BLaER1 (cell line): ENCODE results near the gene NCOA1.

Source experiments
- H3K27ac ChIP-seq: shearing (Covaris generic); formaldehyde crosslinking; 2 replicates; pipeline ENCODE4 v1.8.1; 2022
- H3K27me3 ChIP-seq: shearing (Covaris generic); formaldehyde crosslinking; 2 replicates; pipeline ENCODE4 v1.8.1; 2022
- H3K36me3 ChIP-seq: shearing (Covaris generic); formaldehyde crosslinking; 2 replicates; pipeline ENCODE4 v1.8.1; 2022
- H3K4me1 ChIP-seq: shearing (Covaris generic); formaldehyde crosslinking; 2 replicates; pipeline ENCODE4 v1.8.1; 2022
- H3K4me2 ChIP-seq: shearing (Covaris generic); formaldehyde crosslinking; 2 replicates; pipeline ENCODE4 v1.8.1; 2022
- H3K4me3 ChIP-seq: shearing (Covaris generic); formaldehyde crosslinking; 2 replicates; pipeline ENCODE4 v1.8.1; 2022
- H3K9ac ChIP-seq: shearing (Covaris generic); formaldehyde crosslinking; 2 replicates; pipeline ENCODE4 v1.8.1; 2022
- H3K9me3 ChIP-seq: shearing (Covaris generic); formaldehyde crosslinking; 2 replicates; pipeline ENCODE4 v1.8.1; 2022
- H4K20me1 ChIP-seq: shearing (Covaris generic); formaldehyde crosslinking; 2 replicates; pipeline ENCODE4 v1.8.1; 2022
- Cebpa-rat ChIP-seq: shearing (Covaris generic); IDR thresholded peaks from 2 replicates; pipeline ENCODE4 v1.8.1; 2022

Gene NCOA1

DNA sequence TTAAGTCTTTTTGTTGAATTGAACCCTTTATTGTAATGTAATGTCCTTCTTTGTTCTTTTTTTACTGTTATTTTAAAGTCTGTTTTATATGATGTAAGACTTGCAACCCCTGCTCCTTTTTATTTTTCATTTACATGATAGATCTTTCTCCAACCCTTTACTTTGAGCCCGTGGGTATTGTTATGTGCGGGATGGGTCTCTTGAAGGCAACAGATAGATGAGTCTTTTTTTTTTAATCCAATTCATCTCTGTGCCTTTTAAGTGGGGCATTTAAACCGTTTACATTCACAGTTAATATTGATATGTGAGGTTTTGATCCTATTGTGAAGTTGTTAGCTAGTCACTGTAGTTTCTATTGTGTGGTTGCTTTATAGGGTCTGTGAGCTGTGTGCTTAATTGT is 120.6 kb downstream of the NCOA1 start:
- Histone ChIP-seq H3K9ac (no peak overlapping the region), H4K20me1 (no peaks in the 10 kb centered on the region), H3K27me3 (no peaks in the 10 kb centered on the region)

DNA sequence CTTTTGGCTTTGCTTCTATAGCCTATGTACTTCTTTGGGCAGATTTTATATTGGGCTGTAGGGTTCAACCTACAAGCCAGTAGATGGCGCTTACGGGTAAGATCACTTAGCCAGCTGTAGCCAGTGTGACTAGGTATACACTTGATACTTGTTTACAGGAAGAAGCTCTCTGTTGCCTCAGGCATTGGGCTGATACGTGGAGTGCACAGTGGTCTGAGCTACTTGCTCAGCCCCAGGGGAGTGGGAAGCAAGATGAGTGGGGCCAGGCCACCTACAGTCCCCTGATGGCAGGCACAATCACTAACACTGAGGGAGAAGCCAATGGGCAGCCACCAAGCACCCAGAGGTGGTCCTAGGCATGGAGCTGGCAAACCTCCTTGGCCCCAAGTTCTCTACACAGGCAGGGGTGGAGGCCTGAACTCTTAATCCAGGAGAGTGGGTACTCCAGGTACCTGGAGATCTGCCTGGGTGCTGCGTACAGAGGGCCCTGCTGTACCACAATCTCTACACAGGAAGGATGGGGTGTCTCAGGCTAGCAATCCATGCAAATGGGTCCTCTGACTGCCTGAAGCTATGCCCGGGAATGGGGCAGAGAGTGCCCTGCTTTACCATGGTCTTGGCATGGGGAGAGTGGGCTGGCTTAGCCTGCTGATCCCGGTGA is 122.2 kb downstream of the NCOA1 start:
- Histone ChIP-seq H3K27ac (no peak overlapping the region), H3K36me3 (0 out of 2 replicates have a peak, but pooled peaks cover 10% of the 10 kb centered on the region), H3K4me2 (no peak overlapping the region), H3K4me3 (no peak overlapping the region), H3K27me3 (no peaks in the 10 kb centered on the region), H3K9me3 (peaks cover 31% of the 10 kb centered on the region), H3K9ac (no peak overlapping the region), H3K4me1 (no peaks in the 10 kb centered on the region), H4K20me1 (no peaks in the 10 kb centered on the region)
- no peak for TF ChIP-seq Cebpa-rat

More for the DNA sequence above, 120.6 kb downstream of the NCOA1 start:
- no peak overlapping the region for H3K4me2 ChIP-seq
- TF ChIP-seq Cebpa-rat: no peak
- H3K9me3 ChIP-seq: peaks cover 31% of the 10 kb centered on the region
- 0 out of 2 replicates have a peak, but pooled peaks cover 10% of the 10 kb centered on the region for H3K36me3 ChIP-seq
- H3K4me3 ChIP-seq: no peak overlapping the region
- no peak overlapping the region for H3K27ac ChIP-seq
- no peaks in the 10 kb centered on the region for H3K4me1 ChIP-seq

DNA sequence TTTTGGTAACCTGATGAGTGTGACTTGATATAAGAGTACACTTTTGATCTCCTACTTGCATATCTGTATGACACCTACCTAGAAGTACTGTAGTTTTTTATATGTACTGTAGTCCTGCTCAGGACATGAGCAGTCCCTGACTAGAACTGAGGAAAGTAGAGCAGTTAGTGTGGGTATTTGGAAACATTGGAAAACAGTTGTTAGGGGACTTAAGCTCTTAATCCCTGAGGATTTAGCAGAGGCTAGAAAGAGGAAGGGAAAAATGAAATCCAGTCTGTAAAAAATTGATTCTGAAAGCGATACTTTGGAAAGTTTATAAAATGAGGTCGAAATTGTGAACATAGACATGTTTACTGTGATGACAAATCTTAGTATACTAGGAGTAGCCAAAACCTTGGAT is 125.6 kb downstream of the NCOA1 start:
- Histone ChIP-seq H3K9ac (no peak overlapping the region), H3K36me3 (0 out of 2 replicates have a peak, but pooled peaks cover 6% of the 10 kb centered on the region), H3K27me3 (no peaks in the 10 kb centered on the region), H3K27ac (no peak overlapping the region), H3K4me1 (no peaks in the 10 kb centered on the region), H4K20me1 (no peaks in the 10 kb centered on the region), H3K4me3 (no peak overlapping the region), H3K9me3 (peaks cover 17% of the 10 kb centered on the region; the same call in 1 of the 2 replicates), H3K4me2 (no peak overlapping the region)
- no peak for TF ChIP-seq Cebpa-rat

DNA sequence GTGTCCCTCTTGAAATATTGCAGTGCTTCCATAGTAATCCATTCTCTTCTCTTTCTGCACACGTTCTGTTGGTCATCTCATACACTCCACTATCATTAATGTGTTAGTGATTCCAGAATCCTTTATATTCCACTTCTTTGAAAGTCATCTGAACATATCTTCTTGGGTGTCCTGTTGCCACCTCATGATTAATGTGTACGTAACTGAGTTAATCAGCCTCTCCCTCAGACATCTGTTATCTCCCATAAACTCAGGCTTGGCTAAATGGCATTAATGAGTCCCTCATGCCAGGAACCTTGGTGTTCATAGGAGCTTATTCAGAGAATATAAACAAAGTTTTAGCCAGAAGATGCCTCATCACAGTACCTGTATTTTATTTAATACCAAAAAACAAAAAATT is 126.4 kb downstream of the NCOA1 start:
- Histone ChIP-seq H3K27ac (no peak overlapping the region), H3K4me1 (no peaks in the 10 kb centered on the region), H3K36me3 (0 out of 2 replicates have a peak, but pooled peaks cover 6% of the 10 kb centered on the region), H3K9ac (no peak overlapping the region), H3K27me3 (no peaks in the 10 kb centered on the region), H3K9me3 (peaks cover 9% of the 10 kb centered on the region; the same call in 1 of the 2 replicates), H3K4me2 (no peak overlapping the region), H4K20me1 (no peaks in the 10 kb centered on the region), H3K4me3 (no peak overlapping the region)
- TF ChIP-seq Cebpa-rat: no peak

DNA sequence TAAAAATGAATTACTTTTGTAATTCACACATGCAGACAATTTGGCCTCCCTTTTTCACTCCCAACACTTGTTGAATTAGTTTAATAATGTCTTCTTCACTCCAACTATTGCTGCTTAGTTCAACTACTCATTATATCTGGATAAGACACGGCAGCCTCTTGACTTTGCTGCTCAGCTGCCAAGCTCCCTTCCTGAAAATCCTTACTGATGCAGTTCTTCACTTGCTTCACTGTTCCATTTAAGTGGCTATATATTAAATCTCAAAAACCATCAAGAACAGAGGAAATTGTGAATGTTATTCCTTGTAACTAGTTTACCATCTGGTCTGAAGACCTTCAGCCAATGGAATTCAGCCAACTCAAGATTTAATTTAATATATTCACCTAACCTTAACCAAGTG is 127.1 kb downstream of the NCOA1 start:
- TF ChIP-seq Cebpa-rat: no peak
- Histone ChIP-seq H3K36me3 (0 out of 2 replicates have a peak, but pooled peaks cover 4% of the 10 kb centered on the region), H3K4me3 (no peak overlapping the region), H3K4me1 (no peaks in the 10 kb centered on the region), H4K20me1 (no peaks in the 10 kb centered on the region), H3K27me3 (no peaks in the 10 kb centered on the region), H3K4me2 (no peak overlapping the region), H3K9ac (no peak overlapping the region), H3K9me3 (0 out of 2 replicates have a peak, but pooled peaks cover 3% of the 10 kb centered on the region), H3K27ac (no peak overlapping the region)

- H3K36me3 ChIP-seq: no peaks in the 10 kb centered on the region
- no peak overlapping the region for H3K4me2 ChIP-seq
- H3K4me1 ChIP-seq: no peaks in the 10 kb centered on the region
- no peak overlapping the region for H3K27ac ChIP-seq
- H3K27me3 ChIP-seq: no peaks in the 10 kb centered on the region
- TF ChIP-seq Cebpa-rat: no peak
- H4K20me1 ChIP-seq: no peaks in the 10 kb centered on the region
- H3K4me3 ChIP-seq: no peak overlapping the region
- no peak overlapping the region for H3K9ac ChIP-seq
- no peaks in the 10 kb centered on the region for H3K9me3 ChIP-seq
Observed at GRCh38 chr2:24618680-24619079, 127.6 kb downstream of the NCOA1 start.

GRCh38 chr2:24620936-24621335 is 129.9 kb downstream of the NCOA1 start:
- no peak for TF ChIP-seq Cebpa-rat
- H3K27me3 ChIP-seq: no peaks in the 10 kb centered on the region
- no peak overlapping the region for H3K27ac ChIP-seq
- no peak overlapping the region for H3K4me2 ChIP-seq
- no peak overlapping the region for H3K9ac ChIP-seq
- H3K9me3 ChIP-seq: no peaks in the 10 kb centered on the region
- H4K20me1 ChIP-seq: 0 out of 2 replicates have a peak, but pooled peaks cover 2% of the 10 kb centered on the region
- no peak overlapping the region for H3K4me3 ChIP-seq
- no peaks in the 10 kb centered on the region for H3K36me3 ChIP-seq
- no peaks in the 10 kb centered on the region for H3K4me1 ChIP-seq

DNA sequence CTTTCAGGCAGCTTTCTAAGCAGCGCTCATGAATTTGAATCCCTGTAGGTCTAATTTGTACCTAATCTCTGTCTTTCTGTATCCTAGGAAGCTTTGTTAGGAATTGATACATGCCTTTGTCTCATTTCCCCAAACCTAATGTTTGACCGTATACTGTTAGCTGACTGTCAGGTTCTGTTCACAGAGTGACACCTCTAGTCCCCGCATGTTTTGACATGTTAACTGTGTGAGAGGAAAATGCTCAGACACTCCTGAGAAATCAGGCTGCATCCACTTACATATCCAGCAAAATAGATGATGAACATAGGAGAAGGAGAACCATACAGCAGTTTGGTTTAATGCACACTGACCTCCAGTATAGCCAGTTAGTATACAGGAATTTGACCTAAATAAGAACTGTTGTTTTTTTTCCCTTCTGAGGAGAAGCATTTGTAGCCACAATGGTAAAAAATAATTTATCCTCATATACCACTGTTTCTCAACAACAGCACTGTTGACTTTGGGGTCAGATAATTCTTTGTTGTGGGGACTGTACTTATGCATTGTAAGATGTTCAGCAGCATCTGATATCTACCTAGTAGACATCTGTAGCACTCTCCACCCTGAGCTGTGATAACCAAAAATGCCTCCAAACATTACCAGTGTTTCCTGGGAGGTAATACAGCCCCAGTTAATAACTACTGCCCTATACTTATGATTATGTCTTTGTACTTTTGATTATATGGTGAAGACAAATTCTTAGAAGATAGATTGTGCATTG is 130.9 kb downstream of the NCOA1 start:
- Histone ChIP-seq H3K27me3 (no peaks in the 10 kb centered on the region), H4K20me1 (0 out of 2 replicates have a peak, but pooled peaks cover 5% of the 10 kb centered on the region), H3K9me3 (no peaks in the 10 kb centered on the region), H3K4me1 (no peaks in the 10 kb centered on the region), H3K9ac (no peak overlapping the region), H3K36me3 (no peaks in the 10 kb centered on the region), H3K27ac (no peak overlapping the region), H3K4me3 (no peak overlapping the region), H3K4me2 (no peak overlapping the region)
- no peak for TF ChIP-seq Cebpa-rat

DNA sequence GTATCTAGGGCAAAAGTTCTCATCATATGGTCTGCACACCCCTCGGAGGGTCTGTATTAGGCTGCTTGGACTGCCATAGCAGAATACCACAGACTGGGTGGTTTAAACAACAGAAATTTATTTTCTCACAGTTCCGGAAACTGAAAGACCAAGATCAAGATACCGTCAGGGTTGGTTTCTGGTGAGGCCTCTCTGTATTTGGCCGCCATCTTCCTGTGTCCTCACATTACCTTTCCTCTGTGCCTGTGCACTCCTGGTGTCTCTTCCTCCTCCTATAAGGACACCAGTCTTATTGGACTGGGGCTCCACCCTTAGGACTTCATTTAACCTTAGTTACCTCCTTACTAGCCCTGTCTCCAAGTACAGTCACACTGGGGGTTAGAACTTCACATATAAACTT is 132.5 kb downstream of the NCOA1 start:
- no peaks in the 10 kb centered on the region for H3K4me1 ChIP-seq
- H3K9ac ChIP-seq: no peak overlapping the region
- no peak overlapping the region for H3K4me2 ChIP-seq
- no peaks in the 10 kb centered on the region for H3K9me3 ChIP-seq
- H3K4me3 ChIP-seq: no peak overlapping the region
- TF ChIP-seq Cebpa-rat: no peak
- H3K27ac ChIP-seq: no peak overlapping the region
- H3K36me3 ChIP-seq: no peaks in the 10 kb centered on the region
- no peaks in the 10 kb centered on the region for H3K27me3 ChIP-seq
- H4K20me1 ChIP-seq: 0 out of 2 replicates have a peak, but pooled peaks cover 5% of the 10 kb centered on the region

DNA sequence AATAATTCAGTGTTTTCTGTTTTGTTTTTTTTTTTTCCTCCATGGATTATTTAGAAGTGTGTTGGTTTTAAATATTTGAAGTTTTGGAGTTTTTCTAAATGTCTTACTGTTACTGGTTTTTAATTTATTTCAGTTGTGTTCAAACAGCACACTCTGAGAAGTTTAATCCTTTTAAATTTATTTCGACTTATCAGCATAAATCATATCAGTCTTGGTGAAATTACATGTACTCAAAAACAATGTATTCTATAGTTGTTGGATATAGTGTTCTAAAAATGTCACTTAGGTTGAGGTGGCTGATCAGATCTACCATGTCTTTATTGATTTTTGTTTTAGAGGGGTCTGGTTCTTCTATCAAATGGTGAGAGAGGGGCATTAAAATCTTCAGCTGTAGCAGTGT is 134.7 kb downstream of the NCOA1 start:
- H3K4me2 ChIP-seq: no peak overlapping the region
- H3K4me3 ChIP-seq: no peak overlapping the region
- no peaks in the 10 kb centered on the region for H3K27me3 ChIP-seq
- H3K4me1 ChIP-seq: no peaks in the 10 kb centered on the region
- 0 out of 2 replicates have a peak, but pooled peaks cover 5% of the 10 kb centered on the region for H4K20me1 ChIP-seq
- TF ChIP-seq Cebpa-rat: no peak
- H3K9me3 ChIP-seq: no peaks in the 10 kb centered on the region
- H3K36me3 ChIP-seq: no peaks in the 10 kb centered on the region
- H3K9ac ChIP-seq: no peak overlapping the region
- H3K27ac ChIP-seq: no peak overlapping the region
